Peyer's patch (tissue), 4 donors: ENCODE measurements around the gene FBXO31. TPM values are rescaled to one million over a fixed set of nuclear protein-coding genes. Genes with fewer than 3 reads are reported as not detected.

Experiments
- DNase-seq, 3 donors: peaks; one replicate each; pipeline ENCODE4 v3.0.0-alpha.2; 2017 to 2019
- H3K27ac ChIP-seq, 4 donors: fragments of 200-600 bp; sonication (generic); one replicate each; pipeline ENCODE4 v1.5.1; 2016 to 2019
- H3K27me3 ChIP-seq, 2 donors: fragments of 200-600 bp; sonication (generic); one replicate each; pipeline ENCODE4 v1.5.1; 2019
- H3K36me3 ChIP-seq, 3 donors: fragments of 200-600 bp; sonication (generic); one replicate each; pipeline ENCODE4 v1.5.1; 2016 to 2019
- H3K4me1 ChIP-seq, 4 donors: fragments of 200-600 bp; sonication (generic); one replicate each; pipeline ENCODE4 v1.5.1; 2016 to 2019
- H3K4me3 ChIP-seq, 4 donors: fragments of 200-600 bp; sonication (generic); 1 replicate in 3 of 4; 2 replicates in 1 of 4; pipeline ENCODE4 v1.5.1; 2016 to 2019; ENCODE audit warnings: mild to moderate bottlenecking in 1 of 4
- H3K9me3 ChIP-seq, 4 donors: fragments of 200-600 bp; sonication (generic); one replicate each; pipeline ENCODE4 v1.5.1; 2016 to 2019; ENCODE audit warnings: mild to moderate bottlenecking in 1 of 4
- CTCF ChIP-seq, 6 experiments: fragments of 450-650 bp in 4 of 6; fragments of 200-600 bp in 2 of 6; sonication (generic) in 1 of 6; IDR thresholded peaks; one replicate each; pipeline ENCODE4 v1.5.1; 2017 to 2019; ENCODE audit warnings: antibody characterized with exemption in 6 of 6, mild to moderate bottlenecking in 3 of 6, moderate library complexity in 1 of 6
- POLR2A ChIP-seq, 2 donors: fragments of 450-650 bp; IDR thresholded peaks; one replicate each; pipeline ENCODE4 v1.5.1; 2017; ENCODE audit warnings: antibody characterized with exemption in 2 of 2, mild to moderate bottlenecking in 2 of 2, moderate library complexity in 2 of 2
- total RNA-seq, 4 donors: library from RNA; depleted of rRNA; stranded (reverse); fragments of >200 nt; gene quantifications; one replicate each; pipeline ENCODE4 v1.1.0, GENCODE V29; 2016

The FBXO31 gene
- total RNA-seq, 4 donors from 2014 or later = 135 to 207 (median 191) TPM

GRCh38 chr16:87356491-87356853 is 27.1 kb downstream of the FBXO31 start:
- Histone ChIP-seq H3K27ac (no peak overlapping the region), H3K9me3 (no peaks in the 10 kb centered on the region), H3K4me3 (no peak overlapping the region), H3K27me3 (no peaks in the 10 kb centered on the region), H3K36me3 (peaks cover 0 to 68% (median 0%) of the 10 kb centered on the region in 3 donors), H3K4me1 (peaks cover 0 to under 1% (median 0%) of the 10 kb centered on the region in 4 donors)
- TF ChIP-seq CTCF (IDR thresholded peaks at IDR 0.05) (no peak), POLR2A (IDR thresholded peaks at IDR 0.05) (no peak)
- DNase-seq = no peak

GRCh38 chr16:87353613-87354012 is 30.0 kb downstream of the FBXO31 start:
- Histone ChIP-seq H3K36me3 (peaks cover 0 to 54% (median 0%) of the 10 kb centered on the region in 3 donors), H3K4me1 (peaks cover 0 to 5% (median 0%) of the 10 kb centered on the region in 4 donors), H3K9me3 (no peaks in the 10 kb centered on the region), H3K27ac (no peak overlapping the region), H3K27me3 (no peaks in the 10 kb centered on the region), H3K4me3 (no peak overlapping the region)
- TF ChIP-seq CTCF (IDR thresholded peaks at IDR 0.05) = no peak
- TF ChIP-seq POLR2A (IDR thresholded peaks at IDR 0.05) = no peak
- no peak for DNase-seq

GRCh38 chr16:87352818-87353217 is 30.8 kb downstream of the FBXO31 start:
- peaks cover 0 to 5% (median 0%) of the 10 kb centered on the region in 4 donors for H3K4me1 ChIP-seq
- H3K36me3 ChIP-seq = peaks cover 0 to 52% (median 0%) of the 10 kb centered on the region in 3 donors
- no peak for DNase-seq
- no peak overlapping the region for H3K27ac ChIP-seq
- H3K27me3 ChIP-seq = no peaks in the 10 kb centered on the region
- no peaks in the 10 kb centered on the region for H3K9me3 ChIP-seq
- H3K4me3 ChIP-seq = no peak overlapping the region
- no peak for TF ChIP-seq CTCF (IDR thresholded peaks at IDR 0.05)
- TF ChIP-seq POLR2A (IDR thresholded peaks at IDR 0.05) = no peak

- Histone ChIP-seq H3K9me3 (no peaks in the 10 kb centered on the region), H3K4me1 (peaks cover 0 to 5% (median 0%) of the 10 kb centered on the region in 4 donors), H3K36me3 (peaks cover 0 to 48% (median 0%) of the 10 kb centered on the region in 3 donors), H3K27me3 (no peaks in the 10 kb centered on the region), H3K4me3 (no peak overlapping the region), H3K27ac (no peak overlapping the region)
- no peak for DNase-seq
- TF ChIP-seq POLR2A (IDR thresholded peaks at IDR 0.05) = no peak
- TF ChIP-seq CTCF (IDR thresholded peaks at IDR 0.05) = no peak
Observed at GRCh38 chr16:87351320-87351698, 32.3 kb downstream of the FBXO31 start.

- no peaks in the 10 kb centered on the region for H3K27me3 ChIP-seq
- no peak overlapping the region for H3K4me3 ChIP-seq
- no peaks in the 10 kb centered on the region for H3K9me3 ChIP-seq
- no peak for DNase-seq
- H3K27ac ChIP-seq = no peak overlapping the region
- peaks cover 0 to 9% (median 0%) of the 10 kb centered on the region in 4 donors for H3K4me1 ChIP-seq
- H3K36me3 ChIP-seq = peaks cover 0 to 51% (median 0%) of the 10 kb centered on the region in 3 donors
- TF ChIP-seq POLR2A (IDR thresholded peaks at IDR 0.05) (no peak), CTCF (IDR thresholded peaks at IDR 0.05) (no peak)
Observed at GRCh38 chr16:87350681-87351319, 32.8 kb downstream of the FBXO31 start.
